ENCODE measurements around the gene ZEB2.

The ZEB2 gene

GRCh38 chr2:144493027-144493809 is 26.7 kb downstream of the ZEB2 start:
- DNase-seq: no peak

DNA sequence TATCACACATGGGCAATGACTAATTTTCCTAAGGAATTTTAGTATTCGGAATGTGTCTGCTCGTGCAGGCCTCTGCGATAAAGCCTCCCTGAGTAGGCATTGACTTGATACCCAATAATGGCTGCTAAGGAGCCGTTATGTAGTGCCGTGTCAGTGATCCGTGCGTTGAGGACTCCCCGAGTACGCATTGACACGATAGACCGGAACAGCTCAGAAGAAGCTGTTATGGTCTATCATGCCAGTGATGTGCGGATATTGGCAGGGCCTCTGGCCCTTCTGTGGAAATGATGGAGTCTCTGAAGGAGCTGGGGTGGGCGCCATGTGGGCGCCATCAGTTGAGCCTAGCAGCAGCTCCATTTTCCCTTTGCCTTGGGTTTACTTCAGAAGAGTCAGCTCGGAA is 29.1 kb downstream of the ZEB2 start:
- no peak for DNase-seq

GRCh38 chr2:144490017-144490416 is 29.9 kb downstream of the ZEB2 start:
- no peak for DNase-seq

GRCh38 chr2:144489315-144489916 is 30.5 kb downstream of the ZEB2 start:
- DNase-seq: no peak

DNA sequence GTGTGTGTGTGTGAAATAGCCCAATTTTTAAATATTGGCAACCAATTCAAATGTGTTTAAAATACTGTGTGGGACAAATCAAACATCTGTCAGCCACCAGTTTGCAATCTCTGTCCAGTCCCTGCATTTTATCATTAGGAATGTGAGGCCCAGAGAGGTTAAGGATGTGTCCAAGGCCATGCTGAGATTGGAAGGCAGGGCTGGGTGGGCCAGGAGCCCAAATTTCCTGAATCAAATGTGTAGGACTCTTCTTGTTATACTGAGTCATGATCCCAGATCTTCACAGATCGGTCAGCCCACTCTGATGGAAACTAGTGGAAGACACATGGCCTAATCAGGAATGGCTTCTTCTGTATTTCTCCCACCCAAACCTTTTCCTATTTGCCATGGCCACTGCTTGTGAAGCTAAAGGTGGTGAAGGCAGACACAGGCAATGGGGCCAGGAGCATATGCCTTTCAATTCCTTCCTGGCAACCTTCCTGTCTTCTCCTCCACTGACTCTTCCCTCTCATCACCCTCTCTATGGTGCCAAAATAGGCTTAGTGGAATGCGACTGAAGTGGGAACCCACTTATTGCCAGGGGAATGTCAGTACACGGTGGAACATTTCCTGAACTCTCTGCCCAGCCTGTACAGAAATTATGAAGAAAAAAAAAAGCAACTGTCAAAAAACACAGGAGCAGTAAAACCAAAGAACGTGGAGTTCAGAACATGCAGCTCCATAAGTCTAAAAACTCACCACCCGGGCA is 35.5 kb downstream of the ZEB2 start:
- DNase-seq: no peak

DNA sequence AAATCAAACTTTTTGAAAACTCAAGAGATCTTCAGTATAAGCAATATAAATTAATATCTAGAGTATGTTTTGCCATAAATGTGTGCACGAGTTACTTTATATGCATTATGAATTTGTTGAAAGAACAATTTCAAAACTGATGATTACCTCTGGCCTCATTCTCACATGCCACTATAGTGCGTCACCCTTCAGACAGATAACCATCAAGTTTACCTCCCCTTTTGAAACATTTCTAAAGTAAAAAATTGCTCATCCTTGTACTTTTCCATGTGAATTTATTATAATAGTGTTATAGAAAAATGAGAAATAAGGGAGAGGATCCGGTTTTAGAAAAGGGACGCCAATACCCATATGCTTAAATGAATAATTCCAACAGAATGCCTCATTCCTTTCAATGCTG is 38.3 kb downstream of the ZEB2 start:
- DNase-seq: no peak

GRCh38 chr2:144481109-144481508 is 38.8 kb downstream of the ZEB2 start:
- DNase-seq: no peak

DNA sequence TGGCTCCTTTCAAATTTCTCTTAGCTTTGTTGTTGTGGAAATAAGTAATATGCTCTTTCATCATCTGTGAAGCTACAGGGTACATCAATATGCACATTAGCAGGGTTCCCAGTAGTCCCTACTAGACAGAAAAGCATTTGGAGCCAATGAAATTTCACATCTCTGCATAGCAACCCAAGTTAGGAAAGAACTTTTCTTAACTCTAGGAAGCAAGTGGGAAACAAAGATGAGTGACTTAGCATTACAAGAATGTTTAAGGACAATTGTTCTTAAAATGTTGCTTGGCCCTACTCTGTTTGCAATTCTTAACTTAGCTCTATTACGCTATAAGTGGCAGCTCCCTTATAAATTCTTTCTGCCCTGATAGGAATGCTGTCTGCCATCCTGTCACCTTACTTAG is 39.6 kb downstream of the ZEB2 start:
- no peak for DNase-seq

DNA sequence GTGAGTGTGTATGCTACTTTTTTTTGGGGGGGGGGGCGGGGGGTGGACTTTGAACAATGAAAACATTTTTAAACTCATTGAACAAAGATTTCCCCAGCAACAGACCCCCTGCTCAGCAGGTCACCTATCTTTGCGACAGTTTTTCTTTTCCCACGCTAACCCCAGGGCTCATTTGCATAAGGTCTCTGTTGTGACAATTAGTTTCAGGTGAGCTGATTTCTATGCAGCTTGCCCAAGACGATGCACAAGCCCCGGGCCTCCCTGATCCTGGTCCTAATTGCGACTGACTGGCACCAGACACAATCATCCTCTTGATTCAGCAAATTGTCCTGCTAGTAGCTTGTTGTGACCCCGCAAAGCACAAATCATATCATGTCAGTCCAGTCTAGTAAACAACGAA is 40.3 kb downstream of the ZEB2 start:
- no peak for DNase-seq

DNA sequence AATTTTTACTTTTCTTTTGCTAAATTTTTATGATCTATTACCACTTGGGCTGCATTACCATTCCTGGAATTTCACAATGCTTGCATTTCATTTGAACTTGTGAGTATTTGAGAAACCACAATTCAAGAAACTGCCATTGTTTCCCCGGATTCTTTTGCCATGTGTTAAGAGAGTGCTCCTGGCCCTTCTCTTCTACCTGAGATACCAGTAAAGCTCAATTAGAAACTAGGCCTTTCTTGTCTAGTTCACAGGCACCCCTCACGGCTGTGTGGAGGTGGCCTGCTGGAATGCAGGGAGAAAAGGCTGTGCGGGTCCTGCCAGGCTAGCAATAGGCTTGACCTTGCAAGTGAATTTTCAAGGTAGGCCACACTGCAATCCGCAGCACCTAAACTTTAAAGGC is 40.8 kb downstream of the ZEB2 start:
- DNase-seq: no peak

DNA sequence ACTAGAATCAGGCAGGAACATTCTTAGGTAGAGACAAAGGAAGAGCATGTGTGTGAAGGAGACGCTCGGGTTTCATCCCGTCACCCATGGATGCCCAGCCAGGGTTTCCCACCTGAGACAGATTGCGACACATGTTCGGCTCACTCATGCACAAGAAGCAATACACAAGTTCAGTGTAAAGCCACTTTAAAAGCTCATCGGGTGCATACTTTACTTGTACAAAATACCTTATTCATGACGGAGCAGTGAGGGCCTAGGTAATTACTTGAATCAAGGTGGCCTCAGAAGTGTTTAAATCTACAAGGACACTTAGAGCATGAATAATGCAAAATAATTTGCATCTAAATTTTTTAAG is 42.0 kb downstream of the ZEB2 start:
- DNase-seq: no peak

DNA sequence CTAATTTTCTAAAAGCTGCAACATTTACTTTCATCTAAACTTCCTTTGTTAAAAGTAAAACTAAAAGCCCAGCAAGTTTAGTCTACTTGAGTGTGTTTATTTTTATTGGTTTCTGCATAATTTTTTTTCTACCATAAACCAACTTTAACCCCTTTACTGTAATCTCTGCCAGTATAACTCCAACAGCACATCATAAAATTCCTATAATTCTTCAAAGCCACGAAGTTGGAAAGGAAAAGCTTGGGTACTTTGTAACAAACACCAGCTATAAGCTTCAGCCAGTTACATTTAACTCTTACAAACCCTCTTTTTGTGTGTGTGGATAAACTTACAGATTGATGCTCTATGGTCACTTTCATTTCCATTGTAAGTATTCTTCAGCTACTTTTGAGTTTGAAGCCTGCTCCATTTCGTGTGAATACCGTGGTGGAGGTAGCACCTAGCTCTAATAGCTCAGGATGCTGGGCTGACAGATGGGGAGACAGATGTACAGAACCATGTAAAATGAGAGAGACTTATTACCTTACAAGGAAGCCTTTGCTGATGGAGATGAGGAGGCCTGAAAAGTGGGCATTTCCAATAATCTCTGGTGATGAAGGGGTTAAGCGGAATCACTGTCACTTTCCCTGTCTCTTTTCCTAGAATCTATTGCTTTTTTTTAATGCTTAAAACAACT is 42.5 kb downstream of the ZEB2 start:
- DNase-seq: no peak

DNA sequence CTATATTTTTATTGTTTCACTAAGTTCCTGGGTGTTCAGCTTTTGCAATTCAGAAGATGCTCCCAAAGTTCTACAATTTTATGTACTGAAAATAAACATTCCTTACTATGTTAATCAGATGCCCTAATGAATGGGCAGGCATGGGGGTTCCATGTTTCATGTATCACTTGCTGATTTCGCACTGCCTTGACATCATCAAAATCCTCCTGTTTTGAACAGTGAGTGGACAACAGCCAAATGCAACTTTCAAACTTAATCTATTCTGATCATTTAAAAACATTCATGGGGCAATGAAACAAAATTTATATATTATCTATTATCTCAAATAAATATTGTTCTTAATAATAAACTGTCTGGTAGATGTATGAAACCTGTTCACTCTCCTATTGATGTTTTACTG is 43.2 kb downstream of the ZEB2 start:
- no peak for DNase-seq

GRCh38 chr2:144475569-144476275 is 44.2 kb downstream of the ZEB2 start:
- no peak for DNase-seq

GRCh38 chr2:144475044-144475443 is 44.9 kb downstream of the ZEB2 start:
- no peak for DNase-seq

DNA sequence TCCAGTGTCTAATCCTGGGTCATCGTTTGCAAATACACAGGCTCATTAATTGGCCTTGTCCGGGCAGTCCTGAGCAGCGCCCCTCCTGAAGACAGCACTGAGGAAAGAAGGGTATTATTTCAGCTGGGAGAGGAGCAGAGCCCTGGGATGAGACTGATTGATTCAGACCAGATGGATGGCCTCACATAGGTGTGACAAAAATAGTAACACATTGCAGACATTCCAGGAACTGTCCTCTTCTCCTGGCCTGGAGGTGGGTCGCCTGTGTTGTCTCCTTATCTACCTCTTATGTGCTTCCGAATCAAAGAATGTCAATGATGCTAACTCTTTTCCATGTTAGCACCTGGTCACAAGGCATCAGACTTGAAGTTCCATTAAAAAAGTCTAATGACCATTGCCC is 45.9 kb downstream of the ZEB2 start:
- DNase-seq: no peak

- DNase-seq: no peak
Observed at GRCh38 chr2:144472911-144473310, 47.0 kb downstream of the ZEB2 start.

DNA sequence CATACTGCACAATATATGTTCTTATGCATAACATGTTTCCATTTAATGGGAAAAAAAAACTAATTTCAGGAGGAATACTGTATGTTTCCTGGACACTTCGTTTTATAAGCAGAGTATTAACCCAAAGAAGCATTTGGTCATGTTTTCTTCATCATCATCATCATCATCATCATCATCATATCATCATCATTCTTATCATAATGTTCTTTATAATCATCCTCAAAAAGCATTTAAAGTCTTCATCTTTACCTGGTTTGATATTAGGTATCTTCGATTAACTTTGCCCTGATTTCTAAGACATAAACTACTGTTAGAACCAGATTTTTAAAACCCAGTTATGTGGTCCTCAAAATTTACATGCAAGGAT is 47.9 kb downstream of the ZEB2 start:
- DNase-seq: no peak

DNA sequence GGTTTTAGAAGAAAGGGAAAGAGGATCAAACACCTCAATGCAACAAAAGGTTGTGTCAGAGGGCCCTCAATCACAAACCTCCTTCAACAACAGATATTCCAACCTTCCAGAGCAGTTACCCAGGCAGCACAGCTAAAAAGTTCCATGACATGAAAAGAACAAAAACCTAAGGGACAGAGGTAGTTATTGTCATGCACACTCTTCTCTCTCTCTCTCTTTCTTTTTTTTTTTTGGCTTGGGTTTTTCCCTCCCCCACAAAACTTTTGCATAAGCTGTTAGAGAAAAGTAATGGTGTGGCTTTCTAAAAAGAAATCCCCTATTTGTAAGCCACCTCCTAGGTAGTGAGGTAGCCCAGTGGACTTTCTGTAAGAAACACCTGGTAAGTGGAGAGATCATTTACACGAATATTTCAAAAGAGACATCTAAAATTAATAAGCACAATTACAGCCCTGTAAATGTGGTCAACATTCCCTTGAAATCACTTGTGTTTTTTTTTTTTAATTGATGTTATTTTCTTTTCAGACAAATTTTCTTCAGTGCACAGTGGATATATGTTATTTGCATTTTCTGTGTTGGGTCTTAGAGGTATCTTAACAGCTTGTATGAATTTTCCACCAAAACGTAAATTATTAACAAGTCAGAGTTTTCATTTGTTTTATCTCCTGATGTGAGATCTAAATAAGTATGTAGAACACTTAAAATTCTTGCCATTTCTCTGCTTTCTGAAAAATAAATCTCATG is 48.4 kb downstream of the ZEB2 start:
- no peak for DNase-seq

DNA sequence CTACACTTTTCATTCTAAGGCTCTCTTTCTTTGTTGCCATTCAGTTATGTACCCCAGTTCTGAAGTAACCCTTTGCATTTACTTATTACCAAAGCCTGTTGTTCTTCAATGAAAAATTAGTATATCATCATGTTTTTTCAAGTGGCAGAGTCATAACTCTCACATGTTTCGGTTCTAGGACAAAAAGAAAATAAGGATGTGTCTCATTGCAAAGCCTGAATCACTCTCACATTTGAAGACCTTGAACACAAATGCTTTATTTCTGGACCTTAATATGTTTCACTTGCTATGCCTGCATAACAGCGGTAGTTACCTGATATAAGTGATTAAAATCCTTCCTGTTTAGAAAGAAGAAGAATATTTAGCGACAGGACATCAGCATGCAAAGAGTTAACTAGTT is 49.1 kb downstream of the ZEB2 start:
- DNase-seq: no peak

DNA sequence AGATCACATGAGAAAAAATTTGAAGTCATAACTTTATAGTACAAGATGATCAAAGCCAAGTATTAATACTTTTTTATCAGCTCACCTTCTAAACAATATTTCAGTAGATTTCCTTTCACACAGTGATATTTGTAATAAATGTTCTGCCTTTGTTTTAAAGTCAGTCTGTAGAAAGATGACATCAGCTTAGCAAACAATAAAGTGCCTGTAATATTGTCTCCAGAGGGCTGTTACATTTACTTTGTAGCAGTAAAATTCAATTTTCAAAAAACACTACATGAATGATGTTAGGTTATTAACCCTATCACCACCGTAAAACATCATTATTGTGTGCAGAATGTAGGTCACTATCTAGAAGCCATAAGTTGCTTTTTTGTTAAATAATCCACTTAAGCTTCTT is 49.6 kb downstream of the ZEB2 start:
- DNase-seq: no peak

GRCh38 chr2:144469798-144470197 is 50.1 kb downstream of the ZEB2 start:
- DNase-seq: no peak
